Globus pallidus (tissue), 1 donor: ENCODE results near the gene RARS2.
A peak's percentile ranks its signal among the peaks of the same experiment; 100 is the strongest.
"Not testable (repeated sequence)": the region's sequence is repeated elsewhere in the genome, so short reads cannot be mapped to it uniquely, and the experiment has no call there.

Source experiments
- DNase-seq: peaks from one replicate; pipeline ENCODE4 v3.0.0-alpha.2; 2015; ENCODE audit warnings: low spot score

Gene RARS2

DNA sequence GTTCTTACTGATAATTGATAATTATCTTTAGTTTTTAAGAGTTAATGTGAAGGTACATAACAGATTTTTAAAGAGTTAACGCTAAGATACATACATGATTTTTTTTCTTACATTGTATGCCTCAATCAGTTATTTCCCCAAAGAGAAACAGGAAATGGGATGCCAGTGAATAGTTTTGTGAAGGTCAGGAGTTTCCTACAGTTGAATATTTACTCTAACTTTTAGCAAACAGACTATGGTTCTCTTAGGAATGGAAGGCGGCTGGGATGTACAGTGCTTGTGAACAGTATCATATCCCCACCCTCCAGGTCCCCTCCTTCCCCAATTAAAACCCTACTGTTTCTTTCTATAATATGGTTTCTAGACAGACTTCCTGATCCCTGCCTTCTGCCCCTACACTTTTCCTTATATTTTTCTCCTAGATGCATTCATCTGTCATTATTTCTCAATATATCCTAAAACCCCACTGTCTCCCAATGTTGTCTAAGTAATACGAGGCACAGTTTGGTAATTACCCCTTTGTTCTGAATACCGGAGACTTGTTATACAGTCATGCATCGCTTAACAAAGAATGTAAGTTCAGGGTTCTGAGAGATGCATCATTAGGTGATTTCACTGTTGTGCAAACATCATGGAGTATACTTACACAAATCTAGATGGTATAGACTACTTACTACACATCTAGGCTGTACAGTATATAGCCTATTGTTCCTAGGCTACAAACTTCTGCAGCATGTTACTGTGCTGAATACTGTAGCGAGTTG lies 87.8 kb downstream of the RARS2 start:
- DNase-seq = no peak

DNA sequence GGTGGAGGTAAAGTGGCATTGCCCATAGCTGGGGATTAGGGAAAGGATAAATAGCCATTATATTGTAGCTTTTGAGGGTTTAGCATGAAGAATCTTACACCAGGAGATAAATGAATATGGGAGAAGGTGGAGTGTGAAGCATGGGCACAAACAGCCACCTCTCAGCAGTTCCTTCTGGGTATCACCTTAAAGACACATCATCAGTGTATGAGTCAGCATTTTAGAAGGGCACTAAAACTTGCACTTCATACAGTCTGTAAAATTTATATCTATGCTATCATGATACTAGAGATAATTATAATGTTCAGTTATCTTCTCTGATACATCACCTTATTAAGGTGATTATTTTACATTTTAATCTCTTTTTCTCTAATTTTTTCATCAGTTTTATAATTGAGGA lies 91.7 kb downstream of the RARS2 start:
- no peak for DNase-seq

DNA sequence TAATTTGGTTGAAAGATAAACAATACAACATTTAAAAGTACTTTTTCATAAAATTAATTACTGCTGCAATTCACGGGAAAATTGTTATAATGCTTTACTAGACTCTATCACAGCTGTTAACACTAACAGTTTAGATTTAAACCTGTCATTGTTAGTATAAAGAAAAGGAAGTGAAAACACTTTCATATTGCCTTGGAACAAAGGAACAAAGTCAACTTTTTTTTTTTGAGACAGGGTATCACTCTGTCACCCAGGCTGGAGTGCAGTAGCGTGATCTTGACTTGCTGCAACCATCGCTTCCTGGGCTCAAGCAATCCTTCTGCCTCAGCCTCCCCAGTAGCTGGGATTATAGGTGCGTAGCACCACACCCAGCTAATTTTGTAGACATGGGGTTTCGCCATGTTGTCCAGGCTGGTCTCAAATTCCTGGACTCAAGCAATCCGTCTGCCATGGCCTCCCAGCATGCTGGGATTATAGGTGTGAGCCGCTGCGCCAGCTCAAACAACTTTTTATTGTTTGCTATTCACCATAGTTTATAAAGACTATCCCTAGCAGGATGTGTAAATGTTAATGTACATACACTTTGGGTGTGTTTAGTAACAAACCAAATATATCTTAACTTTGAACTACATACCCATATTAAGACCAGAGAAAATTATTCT lies 94.9 kb downstream of the RARS2 start:
- DNase-seq = no peak

DNA sequence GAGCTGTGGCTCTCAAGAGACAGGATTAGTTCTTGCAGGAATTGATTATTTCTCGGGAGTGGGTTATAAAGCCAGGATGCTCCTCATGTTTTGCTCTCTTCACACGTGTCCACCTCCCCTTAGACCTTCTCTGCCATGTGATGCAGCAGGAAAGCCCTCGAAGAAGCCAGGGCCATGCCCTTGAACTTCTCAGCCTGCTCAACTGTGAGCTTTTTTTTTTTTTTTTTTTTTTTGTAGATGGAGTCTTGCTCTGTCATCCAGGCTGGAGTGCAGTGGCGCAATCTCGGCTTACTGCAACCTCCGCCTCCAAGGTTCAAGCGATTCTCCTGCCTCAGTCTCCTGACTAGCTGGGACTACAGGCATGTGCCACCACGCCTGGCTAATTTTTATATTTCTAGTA lies 100.5 kb downstream of the RARS2 start:
- not testable (repeated sequence) for DNase-seq

DNA sequence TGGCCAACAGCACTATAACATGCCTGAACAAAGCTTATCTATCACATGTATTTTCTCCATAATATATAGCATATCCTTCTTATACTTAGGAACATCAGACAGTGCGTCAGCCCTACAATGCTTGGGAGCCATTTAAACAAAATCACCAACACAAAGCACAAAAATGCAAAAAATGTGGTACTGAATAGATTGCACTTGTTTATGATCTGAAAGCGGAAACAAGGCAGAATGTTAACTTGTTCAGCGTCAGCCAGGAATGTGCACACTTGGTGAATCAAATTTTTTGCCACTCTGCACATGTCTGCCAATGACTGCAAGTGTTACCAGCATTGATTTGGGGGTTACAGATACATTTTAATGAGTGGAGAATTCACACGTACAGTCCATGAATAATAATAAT lies 102.2 kb downstream of the RARS2 start:
- no peak for DNase-seq

DNA sequence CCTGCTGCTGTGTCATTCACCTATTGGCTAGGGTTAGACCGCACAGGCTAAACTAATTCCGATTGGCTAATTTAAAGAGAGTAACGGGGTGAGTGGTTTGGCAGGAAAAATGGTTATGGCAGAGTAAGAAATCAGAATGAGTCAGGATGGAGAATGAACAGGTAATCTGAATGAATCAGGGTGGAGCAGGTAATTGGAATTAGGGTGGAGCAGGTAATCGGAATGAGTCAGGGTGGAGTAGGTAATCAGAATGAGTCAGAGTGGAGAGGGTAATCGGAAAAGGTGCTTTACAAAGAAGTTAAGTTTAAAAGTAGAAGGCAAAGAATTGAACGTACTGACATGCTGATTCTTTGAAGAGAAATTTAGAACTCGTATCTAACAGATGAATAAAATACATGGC lies 105.3 kb downstream of the RARS2 start:
- DNase-seq = no peak

DNA sequence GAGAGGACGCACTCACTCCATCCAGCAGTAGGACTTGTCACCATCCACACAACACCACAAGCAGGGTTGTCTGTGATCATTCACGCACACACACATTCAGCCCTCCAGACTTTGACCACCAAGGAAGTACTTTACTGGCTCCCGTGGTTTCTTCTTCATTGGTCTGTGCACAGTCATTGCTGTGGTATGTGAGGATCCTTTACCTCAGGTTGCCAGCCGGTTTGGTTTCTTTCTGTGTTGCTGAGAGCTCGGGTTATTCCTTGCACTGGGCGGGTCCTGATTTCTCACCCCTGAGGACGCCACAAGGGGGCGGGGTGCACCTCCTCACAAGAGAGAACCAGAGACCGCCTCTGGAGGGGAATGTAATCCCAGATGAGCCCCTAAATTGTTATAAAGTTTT lies 105.9 kb downstream of the RARS2 start:
- no peak for DNase-seq

DNA sequence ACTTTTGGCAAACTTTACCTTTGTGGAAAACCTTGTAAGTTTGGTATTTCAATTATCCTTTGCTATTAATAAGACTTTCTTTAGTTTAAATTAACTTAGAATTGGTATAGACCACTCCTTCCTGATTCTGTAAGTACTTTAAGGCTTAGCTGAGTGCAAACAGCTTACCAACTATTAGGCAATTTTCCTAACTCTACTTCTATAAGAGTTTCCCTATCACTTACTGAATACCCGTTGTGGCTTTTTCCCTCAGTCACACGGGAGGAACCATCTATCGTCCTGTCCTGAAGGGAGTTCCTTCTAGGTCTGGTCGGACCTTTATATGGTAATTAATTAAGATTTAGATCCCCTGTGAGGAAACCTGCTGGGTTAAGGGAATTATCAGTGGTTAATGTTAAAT lies 107.4 kb downstream of the RARS2 start:
- DNase-seq = no peak

DNA sequence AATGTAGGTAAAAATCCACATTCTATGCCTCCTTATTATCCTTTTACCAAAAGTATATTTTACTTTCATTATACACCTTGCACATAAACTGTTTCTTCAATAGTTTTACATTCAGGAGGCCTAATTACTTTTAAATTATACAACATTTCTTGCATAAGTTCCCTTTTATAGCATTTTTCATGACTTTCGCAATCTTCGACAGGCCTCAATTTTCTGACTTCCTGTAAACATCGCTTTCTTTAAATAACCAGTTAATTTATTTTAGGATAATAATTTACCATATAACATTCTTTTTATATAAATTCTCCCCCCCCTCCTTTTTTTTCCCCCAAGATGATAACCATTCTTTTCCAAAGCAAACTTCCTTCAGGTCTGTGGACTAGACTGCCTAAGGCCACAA lies 107.9 kb downstream of the RARS2 start:
- DNase-seq = no peak

DNA sequence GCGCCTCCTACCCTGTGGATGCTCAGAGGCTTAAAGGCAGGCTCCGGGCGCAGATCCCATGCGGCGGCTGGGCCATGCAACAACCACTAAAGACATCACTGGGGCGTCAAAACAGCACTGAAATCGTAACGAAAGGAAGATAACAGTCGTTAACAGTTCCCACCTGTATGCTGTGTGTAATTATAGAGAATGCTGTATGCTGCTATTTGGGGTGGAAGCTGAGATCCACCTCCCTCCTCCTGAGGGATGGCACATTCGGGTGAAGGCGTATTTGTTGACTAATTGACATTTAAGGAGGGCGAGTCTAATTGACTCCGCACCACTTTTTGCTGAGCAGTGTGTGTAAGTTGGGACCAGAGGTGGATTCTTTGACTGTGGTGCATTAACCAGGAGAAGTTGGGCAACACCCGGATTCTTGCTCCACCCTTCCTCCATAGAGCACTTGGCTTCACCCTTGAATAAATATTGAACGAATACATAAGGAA lies 116.3 kb downstream of the RARS2 start:
- no peak for DNase-seq

DNA sequence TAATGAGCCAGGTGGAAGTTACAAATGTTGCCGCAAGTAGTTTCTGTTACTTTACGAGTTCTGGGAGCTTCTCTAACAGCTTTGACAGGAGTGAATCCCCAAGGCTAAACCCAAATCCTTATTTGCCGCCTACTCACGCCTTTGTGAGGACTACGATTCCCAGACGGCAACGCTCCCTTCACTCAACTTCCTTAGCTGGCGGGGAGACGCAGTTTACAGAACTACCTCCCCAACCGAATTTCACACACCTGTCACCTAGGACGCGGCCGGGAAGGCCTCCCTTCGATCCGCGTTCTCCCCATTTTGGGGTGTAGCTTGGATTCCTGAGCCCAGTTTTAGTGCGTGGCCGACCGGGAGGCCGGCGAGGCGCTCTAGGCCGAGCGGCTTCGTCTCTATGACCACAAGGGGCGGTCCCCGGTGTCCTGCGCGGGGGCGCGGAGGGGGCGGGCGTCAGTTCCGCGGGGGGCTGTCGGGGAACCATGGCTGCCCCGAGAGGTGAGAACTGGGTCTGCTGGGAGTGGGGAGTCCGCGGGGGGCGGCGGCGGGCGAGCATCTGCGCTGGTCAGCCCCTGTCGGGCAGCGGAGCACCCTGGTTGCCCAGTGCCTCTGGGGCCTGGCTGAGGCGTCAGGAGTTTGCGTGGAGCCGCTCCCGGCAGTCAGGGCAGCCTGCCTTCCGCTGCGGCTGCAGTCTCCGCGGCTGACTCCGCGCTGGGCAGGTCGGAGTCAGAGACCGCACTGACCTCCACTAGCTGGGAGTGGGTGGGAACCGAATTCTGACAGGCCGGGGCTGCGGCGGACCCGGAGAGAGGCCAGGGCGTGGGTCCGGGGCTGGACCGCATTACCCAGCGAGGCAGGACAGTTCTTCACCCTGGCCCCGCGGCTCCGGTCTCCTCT lies 117.0 kb downstream of the RARS2 start, which contains the start of gene SLC35A1:
Gene SLC35A1 (plus strand): TSS at position 450 of the 894 bp plus-strand sequence. CDS start 30 bp downstream, at position 480.
- peak; percentile 86 for DNase-seq

DNA sequence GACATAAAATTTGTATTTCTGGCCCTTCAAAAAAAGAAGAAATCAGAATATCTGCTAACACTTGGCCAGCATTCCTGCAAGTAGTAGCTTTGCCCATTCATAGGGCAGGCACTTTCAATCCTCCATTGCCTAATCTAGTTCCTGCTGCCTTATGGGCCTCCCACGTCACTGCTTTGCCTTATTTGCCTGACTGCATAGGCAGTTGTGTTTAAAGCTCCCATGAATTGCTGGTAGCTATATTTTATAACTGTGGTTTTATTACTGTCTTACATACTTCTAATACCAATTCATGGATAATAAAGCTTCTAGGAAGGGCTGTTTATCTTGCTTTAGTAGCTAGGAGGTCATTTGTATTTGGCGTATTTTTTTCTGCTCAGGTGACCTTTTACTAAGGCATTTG lies 124.7 kb downstream of the RARS2 start:
- no peak for DNase-seq
